T-helper 2 cell treated with Interferon-gamma antibody and Interleukin-4, amounts not matched to agents 100 ng/mL and 5 ng/mL, for 36 hours (primary cell): ENCODE measurements around the gene PMM2. TPM values are rescaled to one million over a fixed set of nuclear protein-coding genes. Genes with fewer than 3 reads are reported as not detected.
"Not testable (repeated sequence)": the region's sequence is repeated elsewhere in the genome, so short reads cannot be mapped to it uniquely, and the experiment has no call there.

Experiments
- intact Hi-C: fragments of 100-400 bp; cut with micrococcal nuclease; formaldehyde crosslinking; loops from one replicate; pipeline ENCODE4 v1.15.1; 2023
- total RNA-seq: library from RNA; stranded (reverse); gene quantifications from 2 replicates; pipeline ENCODE4 v1.2.3, GENCODE V29; 2022

The PMM2 gene
- total RNA-seq, 1 donor from 2014 or later, result 56.3 TPM

DNA sequence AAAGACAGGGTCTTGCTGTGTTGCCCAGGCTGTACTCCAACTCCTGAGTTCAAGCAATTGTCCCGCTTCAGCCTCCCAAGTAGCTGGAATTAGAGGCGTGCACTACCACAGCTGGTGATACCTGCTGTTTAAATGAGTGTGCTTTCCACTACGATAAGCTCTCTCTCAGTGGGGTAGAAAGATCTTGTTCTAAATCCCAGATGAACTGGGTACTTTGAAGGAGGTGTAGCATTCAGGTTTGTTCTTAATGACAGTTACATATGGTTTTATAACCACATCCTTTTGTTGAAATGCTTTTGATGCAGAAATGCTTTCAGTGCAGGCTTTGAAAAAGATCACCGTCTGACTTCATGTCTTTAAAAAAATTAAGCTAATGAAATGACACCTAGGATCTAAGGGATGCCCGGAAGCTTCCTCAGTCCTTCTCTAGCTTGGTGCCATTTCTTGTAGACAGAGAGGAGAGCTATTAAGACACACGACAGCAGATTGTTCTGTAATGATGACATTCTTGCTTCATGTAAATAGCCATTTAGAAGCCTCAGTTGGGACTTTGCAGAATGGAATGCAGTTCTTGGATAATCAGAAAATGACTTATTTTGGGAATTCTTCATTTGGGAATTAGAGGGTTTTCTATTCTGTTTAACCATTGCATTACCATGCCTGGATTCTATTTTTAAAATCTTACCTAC lies 19.5 kb downstream of the PMM2 start:
- intact Hi-C loops, result loop anchor here (1.0 kb wide), 2 partner anchors 20 to 52 kb away; partner anchors contain the start of genes CARHSP1, PMM2 and TMEM186

DNA sequence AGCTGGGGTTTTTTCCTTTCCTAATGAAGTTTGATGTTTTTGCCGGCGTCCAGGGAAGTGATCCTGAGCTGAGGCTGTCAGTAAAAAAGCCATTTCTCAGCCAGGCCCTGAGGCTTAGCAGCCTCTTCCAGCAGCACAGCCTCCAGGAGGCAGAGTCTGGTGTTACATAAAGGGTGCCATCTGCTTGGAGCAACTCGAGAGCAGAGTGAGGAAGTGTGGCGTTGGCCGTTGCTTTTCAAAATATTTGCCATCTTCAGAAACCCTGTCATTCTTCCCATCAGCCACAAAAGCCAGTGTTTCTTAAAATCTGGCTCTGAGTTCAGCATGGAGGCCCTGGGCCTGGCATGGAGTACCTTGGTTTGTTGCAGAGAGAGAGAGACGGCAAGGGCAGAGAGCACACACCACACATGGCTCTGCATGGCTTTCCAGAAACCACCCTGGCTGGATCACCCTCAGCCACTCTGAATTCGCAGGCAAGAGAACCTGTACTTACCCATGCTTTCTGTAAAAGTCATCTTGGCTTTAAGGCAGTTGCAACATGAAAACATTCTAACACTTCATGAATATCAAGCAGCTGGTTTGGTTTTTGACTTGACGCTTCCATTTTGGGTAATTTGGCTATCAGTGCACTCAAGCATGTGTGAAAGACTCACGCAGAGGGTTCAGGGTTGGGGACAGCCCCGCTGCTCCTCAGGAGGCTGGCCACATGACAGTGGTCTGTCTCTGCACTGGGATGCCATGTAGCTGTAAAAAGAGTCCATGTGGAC lies 21.0 kb downstream of the PMM2 start:
- intact Hi-C loops, result no loop called here

DNA sequence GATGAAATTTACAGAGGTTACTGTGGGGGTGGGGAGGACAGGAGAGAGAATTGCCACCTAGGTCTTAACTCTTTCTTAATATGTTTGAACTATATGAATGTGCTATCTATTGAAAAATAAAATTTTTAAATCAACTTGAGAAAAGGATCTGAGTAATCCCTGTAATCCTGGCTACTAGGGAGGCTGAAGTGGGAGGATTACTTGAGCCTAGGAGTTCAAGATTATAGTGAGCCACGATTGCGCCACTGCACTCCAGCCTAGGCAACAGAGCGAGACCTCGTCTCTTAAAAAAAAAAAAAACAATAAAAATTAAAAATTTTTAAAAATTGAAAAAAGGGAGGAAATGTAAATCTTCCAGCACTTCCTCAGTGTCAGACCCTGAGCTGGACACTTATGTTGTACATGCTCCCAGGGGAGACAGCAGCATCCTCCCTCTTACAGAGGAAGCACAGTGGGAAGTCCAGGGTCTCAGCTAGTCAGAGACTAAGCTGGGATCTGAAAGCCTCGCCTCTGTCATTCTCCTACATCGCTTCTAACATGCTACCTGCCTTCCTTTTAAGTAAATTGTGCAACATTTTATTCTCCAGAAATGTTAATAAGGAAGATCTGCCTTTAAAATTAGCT lies 21.9 kb downstream of the PMM2 start:
- intact Hi-C loops, result no loop called here

DNA sequence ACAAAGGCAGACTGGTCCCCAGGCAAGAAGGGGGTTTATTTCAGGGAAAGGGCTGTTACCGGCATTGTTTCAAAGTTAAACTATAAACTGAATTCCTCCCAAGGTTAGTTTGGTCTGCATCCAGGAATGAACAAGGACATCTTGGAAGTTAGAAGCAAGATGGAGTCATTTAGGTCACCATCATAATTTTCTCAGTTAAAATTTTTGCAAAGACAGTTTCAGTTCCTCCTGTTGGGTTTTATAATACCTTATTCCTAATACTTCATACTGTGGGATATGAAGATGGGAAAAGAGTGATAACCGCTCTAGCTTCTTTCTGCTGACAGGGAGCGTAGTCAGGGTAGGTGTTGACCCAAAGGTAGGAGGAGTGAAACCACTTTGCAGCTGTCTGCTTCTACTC lies 24.8 kb downstream of the PMM2 start:
- intact Hi-C loops, result no loop called here

- intact Hi-C loops, result no loop called here
Observed at GRCh38 chr16:8826278-8826879, 28.7 kb downstream of the PMM2 start.

GRCh38 chr16:8828541-8829165 lies 31.0 kb downstream of the PMM2 start:
- intact Hi-C loops, result no loop called here

DNA sequence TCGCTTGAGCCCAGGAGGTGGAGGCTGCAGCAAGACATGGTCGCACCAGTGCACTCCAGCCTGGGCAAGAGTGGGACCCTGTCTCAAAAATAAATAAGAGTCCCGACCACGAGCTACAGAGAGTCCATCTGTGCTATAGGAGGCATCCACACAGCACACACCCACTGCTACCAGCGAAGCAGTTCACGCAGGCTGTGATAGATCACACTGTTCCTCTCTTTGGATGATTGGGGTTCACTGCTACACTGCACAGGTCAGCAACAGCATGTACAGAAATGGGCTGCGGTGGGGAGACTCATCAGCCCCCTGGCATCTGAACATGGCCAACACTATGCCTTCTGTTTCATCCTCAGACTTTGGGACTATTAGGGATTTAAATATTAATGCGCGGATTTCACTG lies 33.8 kb downstream of the PMM2 start:
- intact Hi-C loops, result no loop called here

- intact Hi-C loops, result no loop called here
Observed at GRCh38 chr16:8831871-8832716, 34.5 kb downstream of the PMM2 start.

DNA sequence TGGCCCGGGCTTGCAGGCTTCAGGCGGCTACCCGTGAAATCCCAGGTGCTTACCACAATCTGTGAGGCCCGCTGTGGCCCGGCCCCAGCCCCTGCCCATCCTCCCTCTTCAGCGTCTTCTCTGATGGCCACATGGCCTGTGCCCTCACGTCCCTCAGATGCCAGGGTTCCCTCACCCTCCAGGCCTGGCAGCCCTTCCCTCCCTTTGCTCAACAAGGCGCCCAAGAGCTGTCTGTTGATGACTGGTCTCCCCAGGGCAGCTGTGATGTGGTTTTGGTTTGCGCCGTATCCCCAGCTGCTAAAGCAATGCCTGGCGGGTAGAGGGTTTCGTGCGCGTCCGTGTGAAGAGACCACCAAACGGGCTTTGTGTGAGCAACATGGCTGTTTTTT lies 35.1 kb downstream of the PMM2 start:
- intact Hi-C loops, result no loop called here

DNA sequence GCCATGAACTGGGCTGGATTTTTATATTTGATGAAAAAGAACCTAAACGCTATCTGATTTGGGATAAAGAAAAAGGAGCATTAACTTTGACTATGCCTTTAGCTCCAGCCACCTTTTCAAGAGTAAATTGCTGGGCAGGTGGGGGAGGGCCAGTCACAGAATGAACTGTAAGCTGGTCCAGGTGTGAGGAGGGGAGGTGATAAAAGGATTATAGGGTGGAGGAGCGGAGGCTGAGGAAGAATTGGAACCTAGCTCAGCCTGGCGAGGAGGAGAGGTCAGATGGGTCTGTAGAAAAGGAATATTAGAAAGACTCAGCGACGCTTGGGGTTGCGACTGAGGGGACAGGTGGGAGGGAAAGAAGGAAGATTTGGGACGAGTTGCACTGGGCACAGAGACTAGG lies 39.2 kb downstream of the PMM2 start:
- intact Hi-C loops, result not testable (repeated sequence)

DNA sequence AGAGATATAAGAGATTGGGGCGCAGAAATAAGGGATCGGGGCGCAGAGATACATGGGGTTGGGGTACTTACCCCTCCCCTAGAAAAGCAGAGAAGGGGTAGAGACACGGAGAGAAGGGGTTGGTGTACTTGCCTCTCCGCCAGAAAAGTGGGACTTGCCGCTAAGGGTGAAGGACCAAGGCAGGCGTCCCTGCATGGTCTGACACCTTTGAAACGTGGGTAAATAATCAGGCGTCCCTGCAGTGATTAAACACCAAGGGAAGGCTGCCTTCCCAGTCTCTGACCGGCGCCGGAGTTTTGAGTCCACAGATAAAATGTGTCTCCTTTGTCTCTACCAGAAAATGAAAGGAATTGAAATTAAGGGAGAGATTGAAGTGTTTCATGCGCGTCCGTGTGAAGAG lies 40.0 kb downstream of the PMM2 start:
- intact Hi-C loops, result not testable (repeated sequence)

DNA sequence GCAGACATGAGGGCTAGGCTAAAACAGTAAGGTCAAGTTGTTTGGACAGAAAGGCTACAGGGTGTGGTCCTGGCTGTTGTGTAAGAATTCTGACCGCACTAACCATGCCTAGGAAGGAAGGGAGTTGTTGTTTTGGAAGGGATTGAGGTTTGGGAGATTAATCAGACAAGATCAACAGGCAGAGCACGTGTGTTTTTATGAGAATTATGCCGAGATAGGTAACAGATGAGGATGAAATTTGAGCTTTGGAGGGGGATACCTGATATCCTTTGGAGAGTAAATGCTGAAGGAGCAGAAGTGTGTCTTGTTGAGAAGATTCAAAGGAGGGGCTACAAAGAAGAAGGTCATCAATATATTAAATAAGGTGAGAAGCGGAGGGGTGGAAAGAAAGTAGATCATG lies 44.4 kb downstream of the PMM2 start:
- intact Hi-C loops, result not testable (repeated sequence)

DNA sequence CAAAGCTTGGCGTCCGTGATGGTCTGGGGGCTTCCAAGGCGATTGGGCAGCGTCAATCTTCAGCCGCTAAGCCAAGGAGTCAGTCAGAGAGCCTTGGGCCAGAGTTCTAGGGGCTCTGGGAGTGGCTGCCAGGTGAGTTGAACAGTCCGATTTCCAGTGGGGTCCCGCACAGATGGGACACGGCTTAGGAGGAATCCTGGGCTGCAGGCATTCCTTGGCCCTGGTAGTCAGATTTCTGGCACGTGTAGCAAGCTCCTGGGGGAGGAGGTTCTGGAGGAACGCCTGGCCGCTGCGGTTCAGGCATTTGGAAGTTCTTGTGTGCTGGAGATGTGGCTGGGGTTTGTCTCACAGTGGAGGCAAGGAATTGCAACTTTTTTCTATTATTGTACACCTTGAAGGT lies 45.7 kb downstream of the PMM2 start:
- intact Hi-C loops, result not testable (repeated sequence)

- intact Hi-C loops, result no loop called here
Observed at GRCh38 chr16:8845699-8846298, 48.2 kb downstream of the PMM2 start.

DNA sequence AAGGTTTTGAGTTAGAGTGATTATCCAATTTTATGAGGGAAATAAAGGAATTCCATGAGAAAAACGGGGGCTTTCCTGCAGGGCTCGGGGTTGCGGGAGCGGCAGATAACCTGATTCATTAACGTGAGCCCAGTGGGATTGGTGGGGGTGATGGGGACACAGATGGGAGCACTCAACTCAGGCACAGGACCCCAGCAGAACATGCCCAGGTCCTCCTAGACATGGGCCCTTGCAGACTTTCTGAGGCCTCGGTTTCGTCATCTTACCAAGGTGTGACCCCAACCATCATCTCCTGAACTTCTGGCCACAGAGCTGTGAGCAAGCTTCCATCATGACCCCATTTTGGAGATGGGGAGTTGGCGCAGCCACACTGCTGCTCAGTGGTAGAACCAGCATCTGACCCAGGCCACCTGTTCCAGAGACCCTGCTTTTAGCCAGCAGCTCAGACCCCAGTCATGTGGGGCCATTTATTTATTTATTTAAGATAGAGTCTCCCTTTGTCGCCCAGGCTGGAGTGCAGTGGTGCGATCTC lies 48.8 kb downstream of the PMM2 start:
- intact Hi-C loops, result no loop called here

GRCh38 chr16:8847145-8847544 lies 49.5 kb downstream of the PMM2 start:
- intact Hi-C loops, result no loop called here

DNA sequence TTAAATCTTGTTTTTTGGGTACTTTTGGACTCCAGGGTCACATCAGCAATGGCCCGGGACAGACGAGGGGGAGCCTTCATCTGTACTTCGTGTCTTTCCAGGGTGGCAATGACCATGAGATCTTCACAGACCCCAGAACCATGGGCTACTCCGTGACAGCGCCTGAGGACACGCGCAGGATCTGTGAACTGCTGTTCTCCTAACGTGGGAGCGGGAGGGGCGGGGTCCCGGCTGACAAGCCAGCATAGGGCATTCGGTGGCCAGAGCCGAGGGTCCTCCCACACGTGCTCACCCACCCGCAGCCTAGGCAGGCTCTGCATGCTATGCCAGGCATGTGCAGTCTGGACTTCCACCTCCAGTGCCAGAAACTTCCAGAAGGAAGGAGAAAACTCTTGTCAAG lies 50.0 kb downstream of the PMM2 start:
- intact Hi-C loops, result no loop called here

DNA sequence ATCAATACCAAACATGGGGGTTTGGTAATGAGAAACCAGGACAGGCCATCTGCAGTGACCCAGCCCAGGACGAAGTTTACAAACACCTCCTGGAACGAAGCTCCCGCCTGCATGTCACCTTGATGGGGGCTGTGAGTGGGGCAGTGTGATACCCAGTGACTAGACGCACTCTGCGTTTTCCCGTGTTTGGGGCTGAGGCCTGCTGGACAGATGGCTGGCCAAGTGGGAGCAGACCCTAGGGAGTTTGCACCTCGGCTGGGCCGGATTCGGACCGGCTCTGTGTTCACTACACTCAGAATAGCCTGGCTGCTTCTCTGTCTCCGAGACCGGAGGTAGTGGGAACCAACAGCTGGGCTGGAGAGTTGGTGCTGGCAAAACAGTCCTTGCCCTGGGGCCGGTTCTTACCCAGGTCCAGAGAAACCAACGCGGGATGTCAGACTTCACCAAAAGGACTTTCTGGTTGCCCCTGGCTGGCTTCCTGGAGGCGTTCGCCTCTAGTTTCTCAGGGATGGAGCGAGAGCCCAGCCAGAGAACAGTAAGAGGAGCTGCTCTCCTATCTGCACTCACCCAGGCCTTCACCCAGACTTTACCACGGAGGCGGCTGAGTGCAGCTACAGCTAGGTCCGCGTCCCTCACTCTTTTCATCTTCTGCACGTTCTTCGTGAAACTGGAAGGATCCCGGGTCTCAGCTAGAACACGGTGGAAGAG lies 50.7 kb downstream of the PMM2 start:
- intact Hi-C loops, result no loop called here

DNA sequence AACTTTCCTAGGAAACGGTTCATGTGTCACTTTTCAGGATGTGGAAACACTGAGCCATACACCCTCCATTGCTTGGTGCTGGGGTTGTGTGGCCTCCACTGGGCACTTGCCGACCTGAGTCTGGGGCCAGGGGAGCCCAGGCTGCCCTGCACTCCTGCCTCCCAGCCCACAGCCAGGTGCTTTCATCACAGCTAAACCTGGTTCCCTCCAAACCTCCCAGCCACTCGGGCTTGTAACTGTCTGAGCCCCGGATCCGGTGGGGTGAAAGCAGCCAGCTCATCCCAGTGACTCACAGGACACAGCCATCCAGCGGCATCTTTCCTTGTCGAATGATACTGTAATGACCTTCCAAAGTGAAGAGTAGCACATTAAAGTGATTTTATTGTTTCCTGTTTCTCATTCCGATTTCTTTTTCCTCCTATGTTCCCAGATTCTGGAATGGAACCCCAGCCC lies 51.3 kb downstream of the PMM2 start:
- intact Hi-C loops, result no loop called here
